ENCODE measurements around the gene RBMS3.

- TF ChIP-seq POLR2A (IDR thresholded peaks at IDR 0.05; ENCODE audit: low read length) (no peak), GATA1 (IDR thresholded peaks at IDR 0.05; ENCODE audit: low read depth, low read length) (no peak)
Observed at GRCh38 chr3:29764041-29764440, 483.2 kb downstream of the RBMS3 start.

Measured in erythroblast (primary cell).